ENCODE results near the gene RIMOC1.

DNA sequence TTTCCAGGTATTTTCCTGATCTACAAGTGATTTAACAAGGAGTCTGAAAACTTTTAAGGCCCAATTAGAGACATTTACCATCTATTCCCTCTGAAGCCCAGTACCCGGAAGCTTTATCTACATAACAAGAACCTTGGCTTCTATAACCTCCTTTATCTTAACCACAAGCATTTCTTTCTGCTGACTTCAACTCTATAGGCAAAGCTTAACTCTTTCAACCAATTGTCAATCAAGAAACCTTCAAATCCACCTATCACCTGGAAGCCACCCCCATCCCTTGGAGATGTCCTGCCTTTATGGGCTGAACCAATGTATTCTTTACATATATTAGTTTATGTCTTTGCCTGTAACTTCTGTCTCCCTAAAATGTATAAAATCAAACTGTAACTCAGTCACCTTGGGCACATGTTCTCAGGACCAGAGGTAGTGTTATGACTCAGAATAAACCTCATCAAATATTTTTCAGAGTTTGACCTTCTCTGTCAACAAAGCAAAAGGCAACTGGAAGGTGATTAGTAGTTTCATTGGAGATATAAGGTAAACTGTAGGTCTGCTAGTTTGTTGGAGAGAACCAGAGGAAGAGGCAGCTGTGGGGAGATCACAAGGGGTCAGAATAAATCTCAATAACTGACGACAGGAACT is 13.0 kb upstream of the RIMOC1 start:
- TF ChIP-seq CTCF (conservative IDR thresholded peaks at IDR 0.05; ENCODE audit: low read length) (no peak), EZH2phosphoT487 (IDR thresholded peaks at IDR 0.05; ENCODE audit: borderline replicate concordance) (no peak)

All from Loucy (cell line).